K562 (cell line): Measurements from ENCODE around the gene ANKDD1A. TPM values are rescaled to one million over a fixed set of nuclear protein-coding genes. Genes with fewer than 3 reads are reported as not detected.
A peak's percentile ranks its signal among the peaks of the same experiment; 100 is the strongest.

Source experiments
- ATAC-seq: fragments of 200-7000 bp; cut with Tn5 transposase; 3 replicates; pipeline ENCODE4 v1.9.1; 2020; ENCODE audit warnings: moderate library complexity
- BruUV-seq: library from RNA; stranded (reverse); fragments of 400-500 nt; replicated peaks from 2 replicates; lab custom pipeline; 2021; lab: Mats Ljungman, UMichigan
- CTCF ChIA-PET: fragments of 300-600 bp; formaldehyde crosslinking; extraction: SDS; loops from one replicate; lab custom pipeline; 2021; ENCODE audit warnings: low intra/inter-chr PET ratio; lab: Yijun Ruan, JAX
- POLR2A ChIA-PET: fragments of 300-600, 350-650 bp; sonication (Branson Sonifier 250); formaldehyde crosslinking; extraction: SDS; loops from one replicate; lab custom pipeline; 2021; ENCODE audit warnings: antibody characterized with exemption, inconsistent platforms; lab: Yijun Ruan, JAX
- DNase-seq, 4 experiments: peaks; one replicate each; pipeline versions ENCODE4 v3.0.0 to v3.0.0-alpha.2; 2011 to 2018; ENCODE audit warnings: low spot score in 3 of 4, mixed read lengths in 3 of 4; ENCODE audit errors: extremely low read depth in 1 of 4
- FAIRE-seq: peaks from 2 replicates; lab custom pipeline; 2011; peaks lifted over from hg19 to GRCh38; lab: Jason Lieb, UNC
- H2AFZ ChIP-seq: 2 replicates; pipeline ENCODE4 v1.6.0; 2011; ENCODE audit warnings: low read depth, low read length, control low read depth, inconsistent platforms
- H3K27ac ChIP-seq: fragments of 200-600 bp; 3 replicates; pipeline ENCODE4 v1.8.0; 2011; ENCODE audit warnings: low read depth, mild to moderate bottlenecking, control low read depth, inconsistent platforms, low read length, moderate library complexity, mixed read lengths; ENCODE audit errors: extremely low read depth
- H3K27me3 ChIP-seq, 2 experiments: fragments of 300-600 bp in 1 of 2; 2 replicates in 1 of 2; 3 replicates in 1 of 2; pipeline versions ENCODE4 v1.6.0 to v1.8.0; 2011; ENCODE audit warnings: inconsistent platforms in 2 of 2, low read length in 2 of 2, mild to moderate bottlenecking in 1 of 2, mixed read lengths in 1 of 2, moderate library complexity in 1 of 2; ENCODE audit not compliant: control insufficient read depth in 2 of 2, insufficient read depth in 2 of 2
- H3K36me3 ChIP-seq: fragments of 300-600 bp; 3 replicates; pipeline ENCODE4 v1.8.0; 2011; ENCODE audit warnings: mild to moderate bottlenecking, low read length, inconsistent platforms; ENCODE audit not compliant: control insufficient read depth, insufficient read depth
- H3K4me1 ChIP-seq, 2 experiments: fragments of 200-600 bp in 1 of 2; replicated peaks in 1 of 2; 2 replicates in 1 of 2; 3 replicates in 1 of 2; pipeline versions ENCODE4 v1.5.1 to v1.8.0; 2011; ENCODE audit warnings: inconsistent platforms in 2 of 2, low read length in 2 of 2, mild to moderate bottlenecking in 1 of 2, mixed read lengths in 1 of 2, moderate library complexity in 1 of 2; ENCODE audit not compliant: control insufficient read depth in 2 of 2, insufficient read depth in 2 of 2
- H3K4me2 ChIP-seq: 2 replicates; pipeline ENCODE4 v1.6.1; 2011; ENCODE audit warnings: low read length, control low read depth, inconsistent platforms, mixed read lengths; ENCODE audit not compliant: insufficient read depth
- H3K4me3 ChIP-seq: fragments of 200-600 bp; sonication (generic), shearing (Covaris generic); 2 replicates; pipeline ENCODE4 v1.5.1; 2016; ENCODE audit warnings: control low read depth, inconsistent platforms
- H3K79me2 ChIP-seq: fragments of 200-600 bp; 3 replicates; pipeline ENCODE4 v1.8.0; 2011; ENCODE audit warnings: low read length, inconsistent platforms; ENCODE audit not compliant: control insufficient read depth, insufficient read depth
- H3K9ac ChIP-seq, 2 experiments: 2 replicates each; pipeline versions ENCODE4 v1.6.0 to v1.6.1; 2011; ENCODE audit warnings: low read depth in 2 of 2, low read length in 2 of 2, control low read depth in 1 of 2, inconsistent platforms in 1 of 2, mild to moderate bottlenecking in 1 of 2, mixed read lengths in 1 of 2; ENCODE audit not compliant: insufficient read depth in 1 of 2
- H3K9me1 ChIP-seq: one replicate; pipeline ENCODE4 v1.6.0; 2011; ENCODE audit warnings: inconsistent platforms, mild to moderate bottlenecking, low read length, moderate library complexity; ENCODE audit not compliant: control insufficient read depth, insufficient read depth
- H3K9me3 ChIP-seq: replicated peaks from 2 replicates; pipeline ENCODE4 v1.5.1; 2011; ENCODE audit warnings: low read depth, low read length, inconsistent platforms; ENCODE audit not compliant: control insufficient read depth, insufficient read depth
- H4K20me1 ChIP-seq: replicated peaks from 2 replicates; pipeline ENCODE4 v1.6.1; 2011; ENCODE audit warnings: low read length, inconsistent platforms, mixed read lengths; ENCODE audit not compliant: control insufficient read depth, insufficient read depth
- ADNP ChIP-seq: fragments of 200-800 bp; sonication (Bioruptor generic); IDR thresholded peaks from 2 replicates; pipeline ENCODE4 v1.6.1; 2016; ENCODE audit warnings: missing genetic modification characterization, missing compliant biosample characterization
- BCOR ChIP-seq: fragments of 450-650 bp; IDR thresholded peaks from 2 replicates; pipeline ENCODE4 v1.6.1; 2016
- CBFA2T2 ChIP-seq: fragments of 450-650 bp; conservative IDR thresholded peaks from 2 replicates; pipeline ENCODE4 v1.6.1; 2017; ENCODE audit warnings: mild to moderate bottlenecking
- ELF1 ChIP-seq: fragments of 200-800 bp; sonication (Bioruptor generic); IDR thresholded peaks from 2 replicates; pipeline ENCODE4 v1.6.1; 2016; ENCODE audit warnings: missing genetic modification characterization, missing compliant biosample characterization
- EZH2 ChIP-seq: IDR thresholded peaks from 2 replicates; pipeline ENCODE4 v1.6.1; 2012; ENCODE audit warnings: low read depth, mild to moderate bottlenecking, inconsistent platforms, low read length, borderline replicate concordance
- FOXP1 ChIP-seq: sonication (generic); formaldehyde crosslinking; IDR thresholded peaks from 2 replicates; pipeline ENCODE4 v1.8.0; 2022; ENCODE audit warnings: mild to moderate bottlenecking, missing genetic modification reagents
- GTF2A2 ChIP-seq: IDR thresholded peaks from 2 replicates; pipeline ENCODE4 v1.6.1; 2016; ENCODE audit warnings: mild to moderate bottlenecking, missing genetic modification characterization, missing compliant biosample characterization
- RBM25 ChIP-seq: fragments of 200-400 bp; formaldehyde crosslinking; IDR thresholded peaks from 2 replicates; pipeline ENCODE4 v1.6.1; 2018; ENCODE audit warnings: low read length, low read depth, moderate library complexity; ENCODE audit not compliant: severe bottlenecking
- SMARCA4 ChIP-seq: fragments of 450-650 bp; IDR thresholded peaks from 2 replicates; pipeline ENCODE4 v1.6.1; 2016
- TRIM28 ChIP-seq: fragments of 450-650 bp; IDR thresholded peaks from 2 replicates; pipeline ENCODE4 v1.6.1; 2017
- ZFP30 ChIP-seq: fragments of 250-450 bp; sonication (Bioruptor Pico); IDR thresholded peaks from 2 replicates; pipeline ENCODE4 v1.8.0; 2022; ENCODE audit warnings: moderate library complexity, mild to moderate bottlenecking, inconsistent platforms, borderline replicate concordance
- ZNF140 ChIP-seq: fragments of 250-450 bp; sonication (Bioruptor Pico); IDR thresholded peaks from 2 replicates; pipeline ENCODE4 v1.8.0; 2021; ENCODE audit warnings: moderate library complexity, mild to moderate bottlenecking, inconsistent platforms
- ZNF395 ChIP-seq: fragments of 200-800 bp; sonication (Bioruptor generic); IDR thresholded peaks from 2 replicates; pipeline ENCODE4 v1.6.1; 2017; ENCODE audit warnings: missing genetic modification characterization, missing compliant biosample characterization
- ZNF696 ChIP-seq: fragments of 250-450 bp; sonication (Bioruptor Pico); conservative IDR thresholded peaks from 2 replicates; pipeline ENCODE4 v1.4.0; 2020; ENCODE audit warnings: mild to moderate bottlenecking, moderate library complexity
- WGBS: fragments of 100-300 bp; shearing (Covaris generic); methylation state at CpG from one replicate; pipeline ENCODE4 v1.1.6; 2016; ENCODE audit warnings: low coverage, mixed read lengths; ENCODE audit not compliant: insufficient coverage; ENCODE audit errors: missing lambda C conversion rate; 5-methylcytosine and 5-hydroxymethylcytosine counted together
- in situ Hi-C: fragments of 300-500 bp; cut with MboI; formaldehyde crosslinking; loops from 4 replicates; pipeline ENCODE4 v1.15.0; 2018; ENCODE audit warnings: inconsistent platforms, mixed read lengths
- intact Hi-C: fragments of 100-400 bp; cut with micrococcal nuclease; formaldehyde crosslinking; loops from 2 replicates; pipeline ENCODE4 v1.14.2; 2022
- polyA plus RNA-seq, 8 experiments: library from polyadenylated mRNA; depleted of rRNA in 4 of 8; stranded (reverse) in 5 of 8; unstranded in 3 of 8; fragments of >200 nt; fragmentation: Nextera tagmentation in 2 of 8; fragmentation: Illumina TruSeq in 1 of 8; extraction: Ambion mirVana in 2 of 8; extraction: Trizol in 1 of 8; gene quantifications; 2 replicates each; pipeline versions ENCODE4 v1.2.1 to v1.2.3, GENCODE V29; 2011 to 2014; ENCODE audit warnings: inconsistent platforms in 1 of 8, missing spikeins in 1 of 8
- total RNA-seq, 7 experiments: library from RNA; depleted of rRNA in 6 of 7; stranded (reverse); fragments of >200 nt in 6 of 7; fragmentation: Illumina TruSeq in 2 of 7; extraction: Trizol in 2 of 7; gene quantifications; 2 replicates each; pipeline versions ENCODE4 v1.2.1 to v1.2.3, GENCODE V29; 2011 to 2021; ENCODE audit warnings: low replicate concordance in 1 of 7

The ANKDD1A gene
- total and polyA plus RNA-seq, 9 of the 15 experiments (the other 6 are each of a cell fraction or from before 2014, with no cell fraction given) = 0.08 to 0.80 (median 0.43) TPM

- Histone ChIP-seq H3K27ac (no peak overlapping the region), H3K4me3 (no peak overlapping the region), H3K36me3 (no peaks in the 10 kb centered on the region), H2AFZ (no peak overlapping the region), H3K9ac (peak overlapping the region in 1 of 2 experiments; percentile 80; a peak in 1 of 4 replicates), H3K4me1 (peaks cover 26 to 29% of the 10 kb centered on the region in 2 experiments), H3K79me2 (no peaks in the 10 kb centered on the region), H3K9me1 (no peaks in the 10 kb centered on the region), H4K20me1 (no peaks in the 10 kb centered on the region), H3K27me3 (0 out of 5 replicates have a peak, but pooled peaks cover 0 to 5% of the 10 kb centered on the region in 2 experiments), H3K4me2 (no peak overlapping the region), H3K9me3 (no peaks in the 10 kb centered on the region)
- WGBS = 67% methylated on average over 6 of the region's 6 CpGs
- FAIRE-seq (peak; percentile 54), DNase-seq (no peak), ATAC-seq (no peak)
- TF ChIP-seq ZNF696 (CRISPR knock-in tag) = no peak
- TF ChIP-seq CBFA2T2 = no peak
- TF ChIP-seq BCOR = 0 out of 2 replicates have a peak, but pooled peaks have one; percentile 28
- TF ChIP-seq ZNF140 = no peak
- TF ChIP-seq EZH2 = no peak
- no peak for TF ChIP-seq ZFP30 (CRISPR knock-in tag)
- TF ChIP-seq SMARCA4 = no peak
- 0 out of 2 replicates have a peak, but pooled peaks have one; percentile 39 for TF ChIP-seq ADNP (tag)
- no peak for TF ChIP-seq FOXP1 (CRISPR knock-in tag)
- peak; percentile 62 for TF ChIP-seq RBM25
- TF ChIP-seq TRIM28 = no peak
- TF ChIP-seq ZNF395 = no peak
- no peak for TF ChIP-seq GTF2A2 (tag)
- 0 out of 2 replicates have a peak, but pooled peaks have one; percentile 16 for TF ChIP-seq ELF1
- in situ Hi-C loops = no loop called here
- ChIA-PET CTCF (interaction anchor here (1.2 kb wide), 1 partner anchor 9 kb away, joined by 5 read pairs; no protein-coding TSS in a partner anchor), POLR2A (interaction anchor here (0.5 kb wide), 1 partner anchor 273 kb away, joined by 3 read pairs; no protein-coding TSS in a partner anchor)
- intact Hi-C loops = no loop called here
- BruUV-seq = no TSS peak
Observed at GRCh38 chr15:64896371-64897069, 15.2 kb upstream of the ANKDD1A start.
